Upper lobe of left lung (tissue), 4 donors: ENCODE data around the gene KIRREL3.

Source experiments
- CTCF ChIP-seq, 6 experiments: fragments of 450-650 bp in 4 of 6; fragments of 200-600 bp in 2 of 6; sonication (generic) in 2 of 6; IDR thresholded peaks; one replicate each; pipeline ENCODE4 v1.5.1; 2016 to 2019; ENCODE audit warnings: antibody characterized with exemption in 6 of 6
- EP300 ChIP-seq, 4 donors: sonication (generic); formaldehyde crosslinking; IDR thresholded peaks; one replicate each; pipeline ENCODE4 v1.5.1; 2017; ENCODE audit warnings: antibody characterized with exemption in 4 of 4, control low read depth in 2 of 4
- POLR2AphosphoS5 ChIP-seq, 2 donors: sonication (generic); formaldehyde crosslinking; IDR thresholded peaks; one replicate each; pipeline ENCODE4 v1.5.1; 2017; ENCODE audit warnings: antibody characterized with exemption in 2 of 2

GRCh38 chr11:126834573-126834972 is 166.0 kb downstream of the KIRREL3 start:
- TF ChIP-seq POLR2AphosphoS5 (IDR thresholded peaks at IDR 0.05) = no peak
- TF ChIP-seq CTCF (IDR thresholded peaks at IDR 0.05) = no peak
- TF ChIP-seq EP300 (IDR thresholded peaks at IDR 0.05) = no peak
